ENCODE results near the gene NPHS1.

DNA sequence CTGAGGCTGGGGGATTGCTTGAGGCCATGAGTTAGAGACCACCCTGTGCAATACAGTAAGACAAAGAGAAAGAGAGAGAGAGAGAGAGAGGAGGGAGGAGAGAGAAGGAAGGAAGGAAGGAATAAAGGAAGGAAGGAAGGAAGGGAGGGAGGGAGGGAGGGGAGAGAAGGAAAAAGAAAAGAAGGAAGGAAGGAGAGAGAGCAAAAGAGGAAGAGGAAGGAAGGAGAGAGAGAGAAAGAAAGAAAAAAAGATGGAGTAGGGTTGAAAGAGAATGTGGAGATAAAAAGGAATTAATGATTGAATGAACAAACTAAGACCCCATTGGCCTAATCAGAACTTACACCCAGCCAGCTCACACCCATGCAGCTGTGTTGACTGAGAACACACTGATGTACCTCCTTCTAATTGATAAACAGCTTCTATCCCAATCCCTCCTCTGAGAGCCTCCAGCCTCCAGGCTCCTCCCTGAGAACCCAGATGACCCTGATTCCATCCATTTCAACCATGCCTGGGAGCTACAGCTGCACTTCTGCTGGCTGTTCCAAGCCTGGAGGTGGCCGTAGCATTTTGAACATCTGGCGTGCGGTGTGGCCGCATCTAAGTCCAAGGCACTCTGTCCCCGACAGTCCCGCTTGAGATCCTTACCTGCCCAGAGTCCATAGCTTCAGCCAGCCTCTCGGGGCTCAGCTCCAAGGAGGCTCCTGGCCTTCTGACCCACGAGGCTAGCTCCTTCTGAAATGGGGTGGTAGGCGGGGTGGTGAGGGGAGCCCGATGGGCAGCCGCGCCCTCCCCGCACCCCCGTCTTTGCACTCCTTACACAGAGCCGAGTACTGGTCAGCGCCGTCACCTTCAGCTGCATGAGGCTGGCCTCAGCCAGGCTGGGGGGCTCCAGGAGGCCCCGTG lies 40.7 kb downstream of the NPHS1 start:
- TF ChIP-seq, protein P1, sequence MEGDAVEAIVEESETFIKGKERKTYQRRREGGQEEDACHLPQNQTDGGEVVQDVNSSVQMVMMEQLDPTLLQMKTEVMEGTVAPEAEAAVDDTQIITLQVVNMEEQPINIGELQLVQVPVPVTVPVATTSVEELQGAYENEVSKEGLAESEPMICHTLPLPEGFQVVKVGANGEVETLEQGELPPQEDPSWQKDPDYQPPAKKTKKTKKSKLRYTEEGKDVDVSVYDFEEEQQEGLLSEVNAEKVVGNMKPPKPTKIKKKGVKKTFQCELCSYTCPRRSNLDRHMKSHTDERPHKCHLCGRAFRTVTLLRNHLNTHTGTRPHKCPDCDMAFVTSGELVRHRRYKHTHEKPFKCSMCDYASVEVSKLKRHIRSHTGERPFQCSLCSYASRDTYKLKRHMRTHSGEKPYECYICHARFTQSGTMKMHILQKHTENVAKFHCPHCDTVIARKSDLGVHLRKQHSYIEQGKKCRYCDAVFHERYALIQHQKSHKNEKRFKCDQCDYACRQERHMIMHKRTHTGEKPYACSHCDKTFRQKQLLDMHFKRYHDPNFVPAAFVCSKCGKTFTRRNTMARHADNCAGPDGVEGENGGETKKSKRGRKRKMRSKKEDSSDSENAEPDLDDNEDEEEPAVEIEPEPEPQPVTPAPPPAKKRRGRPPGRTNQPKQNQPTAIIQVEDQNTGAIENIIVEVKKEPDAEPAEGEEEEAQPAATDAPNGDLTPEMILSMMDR (IDR thresholded peaks at IDR 0.05): no peak
- no peak for TF ChIP-seq POLR2AphosphoS5 (IDR thresholded peaks at IDR 0.05)
